LNCAP (cell line): ENCODE data around the gene RYR1.

Source experiments
- CTCF ChIP-seq: fragments of 450-650 bp; IDR thresholded peaks from 2 replicates; pipeline ENCODE4 v1.5.1; 2017; ENCODE audit warnings: mild to moderate bottlenecking

The RYR1 gene

GRCh38 chr19:38394488-38394887, 39.0 kb upstream of the RYR1 start:
- no peak for TF ChIP-seq CTCF

- TF ChIP-seq CTCF: no peak
Measured at GRCh38 chr19:38395381-38396114, 37.9 kb upstream of the RYR1 start.

GRCh38 chr19:38399081-38399480, 34.4 kb upstream of the RYR1 start:
- TF ChIP-seq CTCF: no peak

- no peak for TF ChIP-seq CTCF
Measured at GRCh38 chr19:38399537-38399936, 34.0 kb upstream of the RYR1 start.

GRCh38 chr19:38400361-38400760, 33.1 kb upstream of the RYR1 start:
- no peak for TF ChIP-seq CTCF

- no peak for TF ChIP-seq CTCF
Measured at GRCh38 chr19:38401148-38401547, 32.3 kb upstream of the RYR1 start.

GRCh38 chr19:38402623-38402966, 30.9 kb upstream of the RYR1 start:
- TF ChIP-seq CTCF: no peak
